ENCODE results near the gene A1CF. TPM values are rescaled to one million over a fixed set of nuclear protein-coding genes. Genes with fewer than 3 reads are reported as not detected.

Gene A1CF
- total RNA-seq, 1 experiment from 2014 or later, result not detected

- Mint-ChIP-seq H3K36me3 (ENCODE audit: insufficient read depth, unreplicated experiment) (no peaks in the 10 kb centered on the region), H3K4me1 (ENCODE audit: insufficient read depth, unreplicated experiment) (peaks cover 5% of the 10 kb centered on the region), H3K9me3 (ENCODE audit: unreplicated experiment) (no peaks in the 10 kb centered on the region), H3K27me3 (ENCODE audit: insufficient read depth, unreplicated experiment) (no peaks in the 10 kb centered on the region), H3K4me3 (ENCODE audit: unreplicated experiment) (no peak overlapping the region), H3K27ac (ENCODE audit: low read depth, unreplicated experiment) (no peak overlapping the region)
- BruUV-seq (replicated peaks), result no TSS peak
- intact Hi-C loops (cut with micrococcal nuclease), result no loop called here
- DNase-seq (ENCODE audit: unreplicated experiment), result no peak
- ChIA-PET POLR2A (no interaction called here), CTCF (no interaction called here)
- TF ChIP-seq CTCF (IDR thresholded peaks at IDR 0.05; ENCODE audit: unreplicated experiment), result no peak
Measured at GRCh38 chr10:50850578-50851230, 34.7 kb downstream of the A1CF start.

- intact Hi-C loops (cut with micrococcal nuclease), result no loop called here
- H3K36me3 Mint-ChIP-seq (ENCODE audit: insufficient read depth, unreplicated experiment), result no peaks in the 10 kb centered on the region
- no peaks in the 10 kb centered on the region for H3K27me3 Mint-ChIP-seq (ENCODE audit: insufficient read depth, unreplicated experiment)
- no peak overlapping the region for H3K4me3 Mint-ChIP-seq (ENCODE audit: unreplicated experiment)
- no peaks in the 10 kb centered on the region for H3K9me3 Mint-ChIP-seq (ENCODE audit: unreplicated experiment)
- BruUV-seq (replicated peaks), result no TSS peak
- H3K4me1 Mint-ChIP-seq (ENCODE audit: insufficient read depth, unreplicated experiment), result peaks cover 5% of the 10 kb centered on the region
- CTCF ChIA-PET, result no interaction called here
- no peak for DNase-seq (ENCODE audit: unreplicated experiment)
- no peak for TF ChIP-seq CTCF (IDR thresholded peaks at IDR 0.05; ENCODE audit: unreplicated experiment)
- POLR2A ChIA-PET, result no interaction called here
- H3K27ac Mint-ChIP-seq (ENCODE audit: low read depth, unreplicated experiment), result no peak overlapping the region
Measured at GRCh38 chr10:50846753-50847152, 38.7 kb downstream of the A1CF start.

GRCh38 chr10:50837095-50837494, 48.3 kb downstream of the A1CF start:
- no peak for DNase-seq (ENCODE audit: unreplicated experiment)
- Mint-ChIP-seq H3K36me3 (ENCODE audit: insufficient read depth, unreplicated experiment) (no peaks in the 10 kb centered on the region), H3K9me3 (ENCODE audit: unreplicated experiment) (no peaks in the 10 kb centered on the region), H3K4me3 (ENCODE audit: unreplicated experiment) (no peak overlapping the region), H3K4me1 (ENCODE audit: insufficient read depth, unreplicated experiment) (no peaks in the 10 kb centered on the region), H3K27me3 (ENCODE audit: insufficient read depth, unreplicated experiment) (peaks cover 74% of the 10 kb centered on the region), H3K27ac (ENCODE audit: low read depth, unreplicated experiment) (no peak overlapping the region)
- TF ChIP-seq CTCF (IDR thresholded peaks at IDR 0.05; ENCODE audit: unreplicated experiment), result no peak
- CTCF ChIA-PET, result no interaction called here
- no TSS peak for BruUV-seq (replicated peaks)
- POLR2A ChIA-PET, result interaction anchor here (0.6 kb wide), 1 partner anchor 20 kb away, joined by 3 read pairs; no protein-coding TSS in a partner anchor
- intact Hi-C loops (cut with micrococcal nuclease), result no loop called here

GRCh38 chr10:50832171-50832751, 53.2 kb downstream of the A1CF start:
- Mint-ChIP-seq H3K27me3 (ENCODE audit: insufficient read depth, unreplicated experiment) (peaks cover 56% of the 10 kb centered on the region), H3K36me3 (ENCODE audit: insufficient read depth, unreplicated experiment) (no peaks in the 10 kb centered on the region), H3K27ac (ENCODE audit: low read depth, unreplicated experiment) (no peak overlapping the region), H3K9me3 (ENCODE audit: unreplicated experiment) (no peaks in the 10 kb centered on the region), H3K4me3 (ENCODE audit: unreplicated experiment) (no peak overlapping the region), H3K4me1 (ENCODE audit: insufficient read depth, unreplicated experiment) (no peaks in the 10 kb centered on the region)
- no TSS peak for BruUV-seq (replicated peaks)
- intact Hi-C loops (cut with micrococcal nuclease), result no loop called here
- no peak for TF ChIP-seq CTCF (IDR thresholded peaks at IDR 0.05; ENCODE audit: unreplicated experiment)
- ChIA-PET CTCF (interaction anchor here (0.6 to 0.7 kb wide), 2 partner anchors 77 to 695 kb away, joined by 3 to 4 read pairs; no protein-coding TSS in a partner anchor), POLR2A (no interaction called here)
- no peak for DNase-seq (ENCODE audit: unreplicated experiment)
